Neural progenitor cell (in vitro differentiated cells): Measurements from ENCODE around the gene CHRNB4.

Experiments used
- CTCF ChIP-seq: fragments of 200-600 bp; sonication (generic); IDR thresholded peaks from 2 replicates; pipeline ENCODE4 v1.5.1; 2017; ENCODE audit warnings: antibody characterized with exemption, mild to moderate bottlenecking
- EZH2 ChIP-seq: fragments of 200-600 bp; sonication (generic); IDR thresholded peaks from 2 replicates; pipeline ENCODE4 v1.6.1; 2017; ENCODE audit warnings: antibody characterized with exemption, mild to moderate bottlenecking, moderate library complexity

GRCh38 chr15:78618064-78618463, 22.9 kb downstream of the CHRNB4 start:
- TF ChIP-seq CTCF: no peak
- no peak for TF ChIP-seq EZH2
